Naive thymus-derived CD8-positive, alpha-beta T cell (primary cell): Measurements from ENCODE around the gene RDX. TPM values are rescaled to one million over a fixed set of nuclear protein-coding genes. Genes with fewer than 3 reads are reported as not detected.
"Not testable (repeated sequence)": the region's sequence is repeated elsewhere in the genome, so short reads cannot be mapped to it uniquely, and the experiment has no call there.

Experiments
- ATAC-seq, 2 donors: fragments of 150-1000 bp; cut with Tn5 transposase in 1 of 2; sonication (Bioruptor Pico), chemical (Tn5 transposase) in 1 of 2; 1 replicate in 1 of 2; 2 replicates in 1 of 2; pipeline ENCODE4 v1.10.0; 2021; ENCODE audit warnings: mild to moderate bottlenecking in 2 of 2, moderate library complexity in 2 of 2
- POLR2A ChIA-PET: fragments of 350-600 bp; sonication (Branson Sonifier 250); formaldehyde crosslinking; loops from one replicate; lab custom pipeline; 2021; ENCODE audit warnings: antibody characterized with exemption; lab: Charles Lee
- DNase-seq, 10 donors: peaks; one replicate each; pipeline versions ENCODE4 v3.0.0 to v3.0.0-alpha.2; 2020 to 2022
- H3K27ac Mint-ChIP-seq, 10 donors: one replicate each; pipeline ENCODE4 v1.8.0; 2020 to 2022; ENCODE audit warnings: mild to moderate bottlenecking in 10 of 10, mixed read lengths in 10 of 10, moderate library complexity in 4 of 10, inconsistent platforms in 1 of 10
- H3K27me3 Mint-ChIP-seq, 5 donors: one replicate each; pipeline ENCODE4 v1.8.0; 2021 to 2022; ENCODE audit warnings: mixed read lengths in 5 of 5
- H3K36me3 Mint-ChIP-seq, 3 donors: one replicate each; pipeline ENCODE4 v1.8.0; 2020 to 2022; ENCODE audit warnings: mixed read lengths in 3 of 3, mild to moderate bottlenecking in 2 of 3, inconsistent platforms in 1 of 3
- H3K4me1 Mint-ChIP-seq, 4 donors: one replicate each; pipeline ENCODE4 v1.8.0; 2021 to 2022; ENCODE audit warnings: mixed read lengths in 4 of 4
- H3K4me3 Mint-ChIP-seq, 10 donors: one replicate each; pipeline ENCODE4 v1.8.0; 2020 to 2022; ENCODE audit warnings: mild to moderate bottlenecking in 10 of 10, mixed read lengths in 10 of 10, moderate library complexity in 6 of 10, inconsistent platforms in 1 of 10
- H3K9me3 Mint-ChIP-seq, 9 donors: one replicate each; pipeline ENCODE4 v1.8.0; 2020 to 2022; ENCODE audit warnings: mixed read lengths in 9 of 9, mild to moderate bottlenecking in 3 of 9, inconsistent platforms in 1 of 9, moderate library complexity in 1 of 9
- polyA plus RNA-seq, 3 donors: library from polyadenylated mRNA; unstranded; fragments of 300-500 nt; fragmentation: Illumina TruSeq; gene quantifications; one replicate each; pipeline ENCODE4 v1.2.3, GENCODE V29; 2021
- total RNA-seq, 8 experiments: library from RNA in 2 of 8; stranded (reverse) in 2 of 8; gene quantifications; one replicate each; pipeline ENCODE4 v1.2.3 and lab custom pipeline; 2021 to 2026

RDX gene
- total and polyA plus RNA-seq, 5 experiments from 2014 or later = 1.8 to 14.1 (median 10.8) TPM

GRCh38 chr11:110319501-110319900, 23.1 kb upstream of the RDX start:
- ATAC-seq (no peak), DNase-seq (no peak)
- no peak overlapping the region for H3K4me3 Mint-ChIP-seq
- H3K9me3 Mint-ChIP-seq = no peaks in the 10 kb centered on the region
- H3K4me1 Mint-ChIP-seq = no peaks in the 10 kb centered on the region
- no peak overlapping the region for H3K27ac Mint-ChIP-seq
- peaks cover 0 to 4% (median 1%) of the 10 kb centered on the region in 5 donors for H3K27me3 Mint-ChIP-seq
- H3K36me3 Mint-ChIP-seq = no peaks in the 10 kb centered on the region
- POLR2A ChIA-PET = no interaction called here

- H3K4me1 Mint-ChIP-seq = no peaks in the 10 kb centered on the region
- ATAC-seq (no peak), DNase-seq (no peak)
- no peaks in the 10 kb centered on the region for H3K9me3 Mint-ChIP-seq
- H3K4me3 Mint-ChIP-seq = no peak overlapping the region
- POLR2A ChIA-PET = no interaction called here
- H3K27me3 Mint-ChIP-seq = peaks cover 0 to 4% (median 1%) of the 10 kb centered on the region in 5 donors
- no peak overlapping the region for H3K27ac Mint-ChIP-seq
- H3K36me3 Mint-ChIP-seq = no peaks in the 10 kb centered on the region
Measured at GRCh38 chr11:110318638-110319404, 22.4 kb upstream of the RDX start.

GRCh38 chr11:110317516-110317932, 21.1 kb upstream of the RDX start:
- Mint-ChIP-seq H3K27me3 (peaks cover 0 to 3% (median 1%) of the 10 kb centered on the region in 5 donors), H3K4me1 (no peaks in the 10 kb centered on the region), H3K27ac (no peak overlapping the region), H3K9me3 (no peaks in the 10 kb centered on the region), H3K36me3 (no peaks in the 10 kb centered on the region), H3K4me3 (no peak overlapping the region)
- DNase-seq = no peak
- no peak for ATAC-seq
- POLR2A ChIA-PET = no interaction called here

- Mint-ChIP-seq H3K9me3 (no peaks in the 10 kb centered on the region), H3K4me1 (no peaks in the 10 kb centered on the region), H3K4me3 (no peak overlapping the region), H3K27me3 (peaks cover 0 to 3% (median 0%) of the 10 kb centered on the region in 5 donors), H3K27ac (no peak overlapping the region), H3K36me3 (no peaks in the 10 kb centered on the region)
- POLR2A ChIA-PET = no interaction called here
- DNase-seq (no peak), ATAC-seq (no peak)
Measured at GRCh38 chr11:110314366-110315095, 18.1 kb upstream of the RDX start.

- H3K27me3 Mint-ChIP-seq = no peaks in the 10 kb centered on the region
- no peak overlapping the region for H3K27ac Mint-ChIP-seq
- no peak overlapping the region for H3K4me3 Mint-ChIP-seq
- no peaks in the 10 kb centered on the region for H3K9me3 Mint-ChIP-seq
- no peaks in the 10 kb centered on the region for H3K4me1 Mint-ChIP-seq
- no peaks in the 10 kb centered on the region for H3K36me3 Mint-ChIP-seq
- DNase-seq = no peak
- ATAC-seq = no peak
- POLR2A ChIA-PET = no interaction called here
Measured at GRCh38 chr11:110312670-110313069, 16.3 kb upstream of the RDX start.

- DNase-seq = no peak
Measured at GRCh38 chr11:110311783-110312579, 15.6 kb upstream of the RDX start.

GRCh38 chr11:110308071-110308470, 11.7 kb upstream of the RDX start:
- no peaks in the 10 kb centered on the region for H3K9me3 Mint-ChIP-seq
- no peak overlapping the region for H3K4me3 Mint-ChIP-seq
- POLR2A ChIA-PET = no interaction called here
- no peak overlapping the region for H3K27ac Mint-ChIP-seq
- ATAC-seq = no peak
- DNase-seq = no peak
- H3K4me1 Mint-ChIP-seq = peaks cover 0 to 2% (median 0%) of the 10 kb centered on the region in 4 donors
- H3K36me3 Mint-ChIP-seq = no peaks in the 10 kb centered on the region
- H3K27me3 Mint-ChIP-seq = no peaks in the 10 kb centered on the region

More at GRCh38 chr11:110311783-110312579, 15.6 kb upstream of the RDX start:
- Mint-ChIP-seq H3K4me3 (no peak overlapping the region), H3K9me3 (no peaks in the 10 kb centered on the region), H3K27me3 (no peaks in the 10 kb centered on the region), H3K27ac (no peak overlapping the region), H3K36me3 (no peaks in the 10 kb centered on the region), H3K4me1 (no peaks in the 10 kb centered on the region)
- no peak for ATAC-seq
- POLR2A ChIA-PET = no interaction called here

GRCh38 chr11:110306019-110306388, 9.6 kb upstream of the RDX start:
- H3K9me3 Mint-ChIP-seq, DNase-seq, H3K4me1 Mint-ChIP-seq, H3K36me3 Mint-ChIP-seq, H3K27me3 Mint-ChIP-seq, POLR2A ChIA-PET, H3K27ac Mint-ChIP-seq, ATAC-seq, H3K4me3 Mint-ChIP-seq: not testable (repeated sequence)

GRCh38 chr11:110305169-110306018, 9.0 kb upstream of the RDX start:
- no peaks in the 10 kb centered on the region for H3K27me3 Mint-ChIP-seq
- no peaks in the 10 kb centered on the region for H3K36me3 Mint-ChIP-seq
- no peak overlapping the region for H3K4me3 Mint-ChIP-seq
- peaks cover 0 to 2% (median 0%) of the 10 kb centered on the region in 9 donors for H3K9me3 Mint-ChIP-seq
- DNase-seq = no peak
- peaks cover 0 to 2% (median 0%) of the 10 kb centered on the region in 4 donors for H3K4me1 Mint-ChIP-seq
- no peak for ATAC-seq
- peak overlapping the region in 1 of 10 donors; percentile 13 for H3K27ac Mint-ChIP-seq
- POLR2A ChIA-PET = interaction anchor here (0.5 to 0.6 kb wide), 2 partner anchors 60 to 1907 kb away, joined by 3 read pairs; no protein-coding TSS in a partner anchor

GRCh38 chr11:110303414-110303826, 7.0 kb upstream of the RDX start:
- H3K9me3 Mint-ChIP-seq = peaks cover 0 to 8% (median 0%) of the 10 kb centered on the region in 9 donors
- H3K27me3 Mint-ChIP-seq = no peaks in the 10 kb centered on the region
- H3K4me3 Mint-ChIP-seq = no peak overlapping the region
- POLR2A ChIA-PET = no interaction called here
- no peaks in the 10 kb centered on the region for H3K36me3 Mint-ChIP-seq
- no peak for DNase-seq
- no peak overlapping the region for H3K27ac Mint-ChIP-seq
- ATAC-seq = no peak
- H3K4me1 Mint-ChIP-seq = peaks cover 0 to 4% (median under 1%) of the 10 kb centered on the region in 4 donors

- H3K9me3 Mint-ChIP-seq = peaks cover 0 to 8% (median 0%) of the 10 kb centered on the region in 9 donors
- H3K36me3 Mint-ChIP-seq = no peaks in the 10 kb centered on the region
- no peak overlapping the region for H3K4me3 Mint-ChIP-seq
- DNase-seq (no peak), ATAC-seq (no peak)
- no peak overlapping the region for H3K27ac Mint-ChIP-seq
- peaks cover 2 to 12% (median 8%) of the 10 kb centered on the region in 4 donors for H3K4me1 Mint-ChIP-seq
- POLR2A ChIA-PET = interaction anchor here (0.6 kb wide), 1 partner anchor 91 kb away, joined by 4 read pairs; no protein-coding TSS in a partner anchor
- H3K27me3 Mint-ChIP-seq = no peaks in the 10 kb centered on the region
Measured at GRCh38 chr11:110301577-110301976, 5.2 kb upstream of the RDX start.

- peaks cover 2 to 12% (median 8%) of the 10 kb centered on the region in 4 donors for H3K4me1 Mint-ChIP-seq
- H3K9me3 Mint-ChIP-seq = peaks cover 0 to 8% (median 0%) of the 10 kb centered on the region in 9 donors
- ATAC-seq (no peak), DNase-seq (no peak)
- POLR2A ChIA-PET = no interaction called here
- no peak overlapping the region for H3K27ac Mint-ChIP-seq
- no peaks in the 10 kb centered on the region for H3K36me3 Mint-ChIP-seq
- no peak overlapping the region for H3K4me3 Mint-ChIP-seq
- no peaks in the 10 kb centered on the region for H3K27me3 Mint-ChIP-seq
Measured at GRCh38 chr11:110301032-110301431, 4.6 kb upstream of the RDX start.
